ENCODE data around the gene LOXL3.
"Not testable (repeated sequence)": the region's sequence is repeated elsewhere in the genome, so short reads cannot be mapped to it uniquely, and the experiment has no call there.

The LOXL3 gene

DNA sequence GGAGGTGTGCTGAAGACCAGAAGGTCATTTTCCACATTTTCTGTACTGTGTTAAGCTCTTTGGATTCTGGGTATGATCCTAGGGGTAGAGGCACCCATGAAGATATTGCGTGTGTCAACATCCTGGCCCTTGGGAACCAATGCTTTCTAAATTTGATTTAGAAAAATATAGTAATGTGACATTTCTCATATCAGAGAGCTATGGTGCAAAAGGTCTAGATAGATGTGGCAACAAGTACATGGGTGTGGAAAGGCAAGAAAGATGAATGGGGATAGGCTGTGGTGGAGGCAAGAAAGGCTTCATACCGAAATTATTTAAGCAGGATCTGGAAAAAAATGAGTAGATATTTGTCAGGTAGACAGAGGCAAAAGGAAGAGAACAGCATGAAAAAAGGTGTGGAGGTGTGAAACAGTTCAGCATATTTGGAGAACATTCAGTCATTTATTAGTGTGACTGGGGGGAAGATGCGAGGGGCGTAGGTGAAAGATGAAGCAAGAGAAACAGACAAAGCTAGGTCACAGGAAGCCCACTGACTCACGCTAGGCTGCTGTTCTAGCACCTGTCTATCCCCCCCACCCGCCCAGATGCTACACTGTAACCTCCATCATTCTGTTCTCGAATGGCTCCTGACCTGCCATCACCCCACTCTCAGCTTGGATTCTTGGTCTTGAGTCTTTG is 12.5 kb upstream of the LOXL3 start:
- DNase-seq (ENCODE audit: low read depth in 1 of 2, low spot score in 1 of 2), result no peak
- TF ChIP-seq JUND (IDR thresholded peaks at IDR 0.05; ENCODE audit: low read depth), result no peak
- in situ Hi-C loops (cut with HindIII; ENCODE audit: low pct_unique_long_range_greater_than_20kb, low sequenced_read_pairs), result no loop called here

DNA sequence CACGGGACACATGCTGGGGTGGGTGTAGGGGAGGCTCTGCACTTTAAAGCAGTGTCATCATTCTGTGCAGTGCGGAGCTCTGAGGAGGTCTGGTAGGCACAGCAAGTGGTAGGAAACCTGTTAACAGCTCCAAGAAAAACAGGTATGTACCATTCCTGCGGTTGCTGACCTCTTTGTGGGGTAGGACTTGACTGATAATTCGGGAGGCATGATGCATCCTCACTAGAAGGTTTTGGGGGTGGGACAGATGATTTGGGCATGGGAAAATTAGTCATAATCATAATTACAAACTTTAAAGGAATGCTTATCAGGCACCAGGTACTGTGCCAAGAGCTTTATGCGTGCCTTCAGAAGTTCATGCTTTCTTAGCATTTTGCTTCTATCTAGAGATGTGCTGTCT is 10.5 kb upstream of the LOXL3 start:
- no peak for DNase-seq (ENCODE audit: low read depth in 1 of 2, low spot score in 1 of 2)
- no peak for TF ChIP-seq JUND (IDR thresholded peaks at IDR 0.05; ENCODE audit: low read depth)
- in situ Hi-C loops (cut with HindIII; ENCODE audit: low pct_unique_long_range_greater_than_20kb, low sequenced_read_pairs), result no loop called here

DNA sequence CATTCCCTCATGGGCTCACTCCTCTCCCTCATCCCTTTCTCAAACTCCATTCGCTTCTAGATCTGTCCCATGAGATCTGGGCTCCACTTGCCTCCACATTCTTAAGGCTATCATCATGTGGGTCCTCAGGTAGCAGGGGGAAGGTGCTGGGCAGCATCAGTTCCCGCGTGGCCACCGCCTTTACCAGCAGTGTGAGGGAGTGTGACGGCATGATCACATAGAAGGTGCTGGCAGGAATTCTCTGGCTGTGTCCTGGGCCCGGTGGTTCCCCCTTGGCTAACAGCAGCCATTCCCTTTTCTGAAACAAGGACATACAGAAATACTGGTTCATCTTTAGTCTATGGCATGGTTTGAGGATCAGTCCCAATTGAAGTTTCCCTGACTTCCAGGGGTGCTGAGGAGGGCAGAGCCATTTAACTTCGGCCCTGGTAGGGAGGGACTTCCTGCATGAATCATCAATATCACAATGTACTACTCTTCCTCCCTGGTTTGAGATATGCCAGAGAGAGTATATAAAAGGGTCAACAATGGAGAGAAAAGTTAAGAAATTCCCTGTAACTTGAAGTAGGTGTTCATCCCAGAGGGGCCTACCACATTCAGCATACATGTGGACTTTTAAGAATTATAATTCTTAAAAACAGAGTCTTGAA is 8.5 kb upstream of the LOXL3 start:
- no peak for TF ChIP-seq JUND (IDR thresholded peaks at IDR 0.05; ENCODE audit: low read depth)
- DNase-seq (ENCODE audit: low read depth in 1 of 2, low spot score in 1 of 2), result no peak
- in situ Hi-C loops (cut with HindIII; ENCODE audit: low pct_unique_long_range_greater_than_20kb, low sequenced_read_pairs), result no loop called here

DNA sequence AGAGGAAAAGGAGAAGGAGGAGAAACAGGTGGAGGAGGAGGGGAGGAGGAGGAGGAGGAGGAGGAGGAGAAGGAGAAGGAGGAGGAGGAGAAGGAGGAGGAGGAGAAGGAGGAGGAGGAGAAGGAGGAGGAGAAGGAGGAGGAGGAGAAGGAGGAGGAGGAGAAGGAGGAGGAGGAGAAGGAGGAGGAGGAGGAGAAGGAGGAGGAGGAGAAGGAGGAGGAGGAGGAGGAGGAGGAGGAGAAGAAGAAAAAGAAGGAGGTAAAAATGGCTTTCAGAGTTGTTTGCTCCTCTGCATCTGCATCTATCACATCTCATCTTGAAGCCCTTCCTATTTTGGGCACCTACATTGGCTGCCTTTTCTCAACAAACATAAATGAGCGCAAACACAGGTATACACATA is 7.3 kb upstream of the LOXL3 start:
- in situ Hi-C loops (cut with HindIII; ENCODE audit: low pct_unique_long_range_greater_than_20kb, low sequenced_read_pairs); DNase-seq (ENCODE audit: low read depth in 1 of 2, low spot score in 1 of 2): not testable (repeated sequence)

DNA sequence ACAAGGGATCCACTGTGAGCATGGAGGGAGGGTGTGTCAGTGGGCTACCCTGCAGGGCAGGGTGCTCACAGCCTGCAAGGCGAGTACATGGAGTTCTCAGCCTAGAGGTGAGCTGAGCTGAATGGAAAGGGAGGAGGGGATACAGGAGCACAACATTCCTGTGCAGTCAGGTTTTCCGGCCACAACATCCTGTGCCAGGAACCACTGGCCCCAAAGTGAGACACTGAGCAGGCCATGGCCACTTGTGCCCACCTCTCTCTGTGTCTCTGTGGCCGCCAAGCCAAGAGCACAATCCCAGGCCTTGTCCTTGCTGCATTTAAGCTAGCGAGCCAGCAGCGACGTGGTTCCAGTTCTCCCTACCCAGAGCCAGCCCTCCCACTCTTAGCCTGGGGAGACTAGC is 6.8 kb upstream of the LOXL3 start:
- no peak for TF ChIP-seq JUND (IDR thresholded peaks at IDR 0.05; ENCODE audit: low read depth)
- peak in 1 of 2 experiments; percentile 88 for DNase-seq (ENCODE audit: low read depth in 1 of 2, low spot score in 1 of 2)
- in situ Hi-C loops (cut with HindIII; ENCODE audit: low pct_unique_long_range_greater_than_20kb, low sequenced_read_pairs), result no loop called here

DNA sequence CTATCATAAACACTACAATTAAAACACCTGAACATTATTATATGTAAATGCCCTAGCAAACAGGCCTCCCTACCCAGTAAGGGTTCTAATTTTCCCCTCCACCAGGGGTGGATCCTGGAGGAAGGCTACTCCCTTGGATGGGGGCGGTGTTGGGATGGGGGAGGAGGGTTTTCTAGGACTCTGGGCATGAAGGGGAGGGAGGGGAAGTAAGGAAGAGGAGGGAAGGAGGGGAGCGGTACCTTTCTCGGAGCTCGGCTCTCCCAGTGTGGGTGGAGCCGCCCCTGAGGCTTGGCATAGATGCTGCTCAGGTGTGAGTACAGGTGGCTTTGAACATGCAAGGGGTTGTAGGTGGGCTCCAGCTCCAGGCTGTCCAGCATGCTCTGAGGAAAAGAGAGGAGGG is 6.2 kb upstream of the LOXL3 start:
- no peak for TF ChIP-seq JUND (IDR thresholded peaks at IDR 0.05; ENCODE audit: low read depth)
- in situ Hi-C loops (cut with HindIII; ENCODE audit: low pct_unique_long_range_greater_than_20kb, low sequenced_read_pairs), result no loop called here
- peak in 1 of 2 experiments; percentile 71 for DNase-seq (ENCODE audit: low read depth in 1 of 2, low spot score in 1 of 2)

DNA sequence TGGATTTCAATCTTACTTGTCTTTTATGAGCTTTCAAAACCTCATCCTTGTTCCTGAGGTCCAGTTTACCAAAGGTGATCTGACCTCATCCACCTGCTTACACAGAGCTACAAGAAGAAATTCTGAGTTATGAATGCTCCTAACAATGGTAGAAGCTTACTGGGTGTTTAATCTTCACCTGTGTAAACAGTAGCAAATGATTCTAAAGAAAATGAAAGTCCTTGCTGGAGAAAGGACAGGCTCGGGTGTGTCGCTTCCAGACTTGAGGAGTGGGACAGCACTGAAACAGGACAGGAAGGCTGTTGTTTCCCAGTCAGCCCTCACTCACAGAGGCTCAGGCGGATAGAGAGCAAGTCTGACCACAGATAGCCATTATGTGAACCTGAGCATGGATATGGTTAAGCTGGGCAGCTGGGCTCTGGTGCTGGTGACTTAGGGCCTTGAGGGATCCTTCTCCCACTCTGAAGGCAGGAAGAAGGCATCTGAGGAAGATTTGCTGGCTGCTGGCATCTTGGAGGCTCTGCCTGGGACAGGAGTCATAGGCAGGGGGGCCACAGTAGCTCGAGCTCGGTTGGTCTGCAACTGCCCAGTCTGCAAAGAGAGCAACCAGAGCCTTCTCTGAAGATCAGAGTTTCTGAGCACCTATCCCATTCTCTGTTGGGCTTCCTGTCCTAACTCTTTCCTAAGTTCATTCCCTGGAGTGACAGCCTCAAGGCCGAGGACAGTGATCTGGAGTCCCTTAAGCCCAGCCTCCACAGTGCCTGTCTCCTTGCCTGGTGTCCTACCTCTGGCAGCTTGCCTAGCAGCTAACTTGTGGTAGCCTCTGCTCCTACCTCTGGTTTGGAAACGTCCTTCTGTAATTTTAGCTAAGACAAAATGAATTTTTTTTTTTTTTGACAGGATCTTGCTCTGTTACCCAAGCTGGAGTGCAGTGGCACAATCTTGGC is 4.8 kb upstream of the LOXL3 start:
- TF ChIP-seq JUND (IDR thresholded peaks at IDR 0.05; ENCODE audit: low read depth), result no peak
- peak in 1 of 2 experiments; percentile 68 for DNase-seq (ENCODE audit: low read depth in 1 of 2, low spot score in 1 of 2)
- in situ Hi-C loops (cut with HindIII; ENCODE audit: low pct_unique_long_range_greater_than_20kb, low sequenced_read_pairs), result no loop called here

DNA sequence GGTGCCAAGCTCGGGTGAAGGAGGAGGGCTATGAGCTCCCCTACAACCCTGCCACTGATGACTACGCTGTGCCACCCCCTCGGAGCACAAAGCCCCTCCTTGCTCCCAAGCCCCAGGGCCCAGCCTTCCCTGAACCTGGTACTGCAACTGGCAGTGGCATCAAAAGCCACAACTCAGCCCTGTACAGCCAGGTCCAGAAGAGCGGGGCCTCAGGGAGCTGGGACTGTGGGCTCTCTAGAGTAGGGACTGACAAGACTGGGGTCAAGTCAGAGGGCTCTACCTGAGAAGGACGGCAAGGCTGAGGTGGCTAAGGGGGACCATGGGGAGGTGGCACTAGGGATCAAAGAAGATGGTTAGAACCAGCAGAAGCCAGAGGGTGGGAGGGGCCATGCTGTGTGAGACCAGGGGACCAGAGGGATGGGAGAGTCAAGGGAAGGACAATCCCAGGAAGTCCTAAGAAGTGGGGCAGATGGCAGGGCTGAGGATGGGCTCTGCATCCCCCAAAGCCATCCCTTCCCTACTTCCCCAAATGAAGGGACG is 3.2 kb upstream of the LOXL3 start:
- DNase-seq (ENCODE audit: low read depth in 1 of 2, low spot score in 1 of 2), result no peak
- in situ Hi-C loops (cut with HindIII; ENCODE audit: low pct_unique_long_range_greater_than_20kb, low sequenced_read_pairs), result no loop called here
- TF ChIP-seq JUND (IDR thresholded peaks at IDR 0.05; ENCODE audit: low read depth), result no peak

DNA sequence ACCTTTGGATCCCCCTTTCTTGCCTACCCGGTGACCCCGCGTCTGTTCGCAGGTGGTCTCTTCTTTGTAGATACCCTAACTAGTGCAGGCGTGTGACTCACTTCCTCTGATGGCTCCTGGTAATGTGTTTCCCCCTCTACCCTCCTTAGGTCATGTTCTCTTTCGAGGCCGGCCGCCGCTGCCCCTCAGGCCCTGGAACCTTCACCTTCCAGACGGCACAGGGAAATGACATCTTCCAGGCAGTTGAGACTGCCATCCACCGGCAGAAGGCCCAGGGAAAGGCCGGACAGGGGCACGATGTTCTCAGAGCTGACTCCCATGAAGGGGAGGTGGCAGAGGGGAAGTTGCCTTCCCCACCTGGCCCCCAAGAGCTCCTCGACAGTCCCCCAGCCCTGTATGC is 2.4 kb upstream of the LOXL3 start:
- DNase-seq (ENCODE audit: low read depth in 1 of 2, low spot score in 1 of 2), result no peak
- no peak for TF ChIP-seq JUND (IDR thresholded peaks at IDR 0.05; ENCODE audit: low read depth)
- in situ Hi-C loops (cut with HindIII; ENCODE audit: low pct_unique_long_range_greater_than_20kb, low sequenced_read_pairs), result no loop called here

DNA sequence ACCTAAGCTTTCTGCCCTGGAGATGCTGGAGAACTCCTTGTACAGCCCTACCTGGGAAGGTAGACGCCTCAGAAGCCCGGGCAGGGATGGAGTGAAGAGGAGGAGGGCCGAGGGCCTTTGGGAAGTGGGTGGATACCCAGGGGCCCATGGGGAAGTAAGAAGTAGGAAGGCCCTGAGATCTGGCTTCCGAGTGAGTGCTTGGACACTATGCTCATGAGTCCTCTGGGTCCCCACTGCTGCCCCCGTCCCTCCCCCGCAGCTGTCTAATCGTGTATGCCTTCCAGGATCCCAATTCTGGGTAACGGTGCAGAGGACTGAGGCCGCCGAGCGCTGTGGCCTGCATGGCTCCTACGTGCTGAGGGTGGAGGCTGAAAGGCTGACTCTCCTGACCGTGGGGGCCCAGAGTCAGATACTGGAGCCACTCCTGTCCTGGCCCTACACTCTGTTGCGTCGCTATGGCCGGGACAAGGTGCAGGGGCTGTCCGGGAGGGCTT is 1.9 kb upstream of the LOXL3 start:
- in situ Hi-C loops (cut with HindIII; ENCODE audit: low pct_unique_long_range_greater_than_20kb, low sequenced_read_pairs), result no loop called here
- DNase-seq (ENCODE audit: low read depth in 1 of 2, low spot score in 1 of 2), result no peak
- TF ChIP-seq JUND (IDR thresholded peaks at IDR 0.05; ENCODE audit: low read depth), result no peak

DNA sequence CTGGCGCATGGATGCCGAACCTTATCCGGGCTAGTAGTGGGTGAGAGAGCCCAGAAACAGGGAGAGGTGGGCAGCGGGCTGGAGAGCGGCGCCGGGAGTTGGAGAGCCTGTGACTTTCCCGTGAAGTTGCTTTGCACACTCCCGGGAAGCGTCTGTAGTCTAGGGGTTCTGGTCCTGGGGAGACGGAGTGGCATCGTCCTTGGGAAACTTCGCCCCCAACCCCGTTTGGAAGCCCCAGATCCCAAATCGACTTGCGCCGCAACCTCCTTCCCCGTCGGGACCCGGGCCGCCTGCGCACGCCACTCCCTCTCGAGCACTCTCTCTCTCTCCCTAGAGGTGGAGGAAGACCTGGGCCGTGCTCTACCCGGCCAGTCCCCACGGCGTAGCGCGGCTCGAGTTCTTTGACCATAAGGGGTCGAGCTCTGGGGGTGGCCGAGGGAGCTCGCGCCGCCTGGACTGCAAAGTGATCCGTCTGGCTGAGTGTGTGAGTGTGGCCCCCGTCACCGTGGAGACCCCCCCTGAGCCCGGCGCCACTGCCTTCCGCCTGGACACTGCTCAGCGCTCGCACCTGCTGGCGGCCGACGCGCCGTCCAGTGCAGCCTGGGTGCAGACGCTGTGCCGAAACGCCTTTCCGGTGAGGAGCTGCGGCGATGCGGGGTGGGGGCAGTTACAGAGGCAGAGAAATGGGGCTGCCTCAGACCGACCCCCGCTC is 1.2 kb upstream of the LOXL3 start:
- no peak for DNase-seq (ENCODE audit: low read depth in 1 of 2, low spot score in 1 of 2)
- TF ChIP-seq JUND (IDR thresholded peaks at IDR 0.05; ENCODE audit: low read depth), result no peak
- in situ Hi-C loops (cut with HindIII; ENCODE audit: low pct_unique_long_range_greater_than_20kb, low sequenced_read_pairs), result no loop called here

Measured in T47D (cell line).